GM19240 (cell line): ENCODE results near the gene FIP1L1.

Experiments
- DNase-seq: peaks from one replicate; pipeline ENCODE4 v3.0.0; 2011; ENCODE audit warnings: low spot score; ENCODE audit not compliant: insufficient read length

Gene FIP1L1

GRCh38 chr4:53501561-53501960 is 124.1 kb downstream of the FIP1L1 start:
- DNase-seq = no peak

GRCh38 chr4:53502094-53502493 is 124.7 kb downstream of the FIP1L1 start:
- DNase-seq = no peak

- no peak for DNase-seq
Measured at GRCh38 chr4:53505947-53506346, 128.5 kb downstream of the FIP1L1 start.

GRCh38 chr4:53507058-53507457 is 129.6 kb downstream of the FIP1L1 start:
- no peak for DNase-seq

- no peak for DNase-seq
Measured at GRCh38 chr4:53507671-53508286, 130.3 kb downstream of the FIP1L1 start.

GRCh38 chr4:53508446-53508845 is 131.0 kb downstream of the FIP1L1 start:
- no peak for DNase-seq

- no peak for DNase-seq
Measured at GRCh38 chr4:53510321-53510720, 132.9 kb downstream of the FIP1L1 start.
